Keratinocyte (primary cell): ENCODE measurements around the gene DST. TPM values are rescaled to one million over a fixed set of nuclear protein-coding genes. Genes with fewer than 3 reads are reported as not detected.

ENCODE experiments used
- DNase-seq: peaks from one replicate; pipeline ENCODE4 v3.0.0-alpha.2; 2011; ENCODE audit warnings: low read depth, missing footprints, low spot score
- FAIRE-seq: peaks from 2 replicates; lab custom pipeline; 2011; peaks lifted over from hg19 to GRCh38; lab: Jason Lieb, UNC
- H2AFZ ChIP-seq: 2 replicates; pipeline ENCODE4 v1.6.0; 2012; ENCODE audit warnings: low read length, control low read depth, inconsistent platforms; ENCODE audit not compliant: control insufficient read depth
- H3K27ac ChIP-seq: 2 replicates; pipeline ENCODE4 v1.5.1; 2011; ENCODE audit warnings: low read length; ENCODE audit not compliant: control insufficient read depth, insufficient read depth
- H3K27me3 ChIP-seq: 3 replicates; pipeline ENCODE4 v1.6.0; 2011; ENCODE audit warnings: low read length; ENCODE audit not compliant: control insufficient read depth, insufficient read depth; ENCODE audit errors: extremely low read depth
- H3K36me3 ChIP-seq, 2 experiments: 2 replicates in 1 of 2; 3 replicates in 1 of 2; pipeline ENCODE4 v1.5.1; 2011; ENCODE audit warnings: low read length in 2 of 2, mild to moderate bottlenecking in 1 of 2; ENCODE audit not compliant: control insufficient read depth in 2 of 2, insufficient read depth in 2 of 2; ENCODE audit errors: extremely low read depth in 1 of 2
- H3K4me1 ChIP-seq: 3 replicates; pipeline ENCODE4 v1.5.1; 2011; ENCODE audit warnings: low read length; ENCODE audit not compliant: control insufficient read depth, insufficient read depth; ENCODE audit errors: extremely low read depth
- H3K4me2 ChIP-seq: 3 replicates; pipeline ENCODE4 v1.6.0; 2011; ENCODE audit warnings: low read depth, low read length; ENCODE audit not compliant: control insufficient read depth, insufficient read depth; ENCODE audit errors: extremely low read depth
- H3K4me3 ChIP-seq, 3 experiments: fragments of 200-600 bp in 1 of 3; sonication (generic) in 1 of 3; 2 replicates in 2 of 3; 3 replicates in 1 of 3; pipeline ENCODE4 v1.5.1; 2011 to 2016; ENCODE audit warnings: low read length in 3 of 3, mild to moderate bottlenecking in 3 of 3, control low read depth in 2 of 3, inconsistent platforms in 1 of 3, low read depth in 1 of 3, mixed read lengths in 1 of 3, mixed run types in 1 of 3, moderate library complexity in 1 of 3; ENCODE audit not compliant: control insufficient read depth in 2 of 3, insufficient read depth in 2 of 3; ENCODE audit errors: extremely low read depth in 1 of 3
- H3K79me2 ChIP-seq: 2 replicates; pipeline ENCODE4 v1.6.0; 2012; ENCODE audit warnings: low read length; ENCODE audit not compliant: control insufficient read depth, insufficient read depth
- H3K9ac ChIP-seq: 3 replicates; pipeline ENCODE4 v1.6.0; 2011; ENCODE audit warnings: low read length; ENCODE audit not compliant: control insufficient read depth, insufficient read depth; ENCODE audit errors: extremely low read depth
- H3K9me1 ChIP-seq: 3 replicates; pipeline ENCODE4 v1.6.0; 2011; ENCODE audit warnings: low read length; ENCODE audit not compliant: control insufficient read depth, insufficient read depth; ENCODE audit errors: extremely low read depth
- H3K9me3 ChIP-seq: 2 replicates; pipeline ENCODE4 v1.5.1; 2012; ENCODE audit warnings: low read depth, low read length; ENCODE audit not compliant: control insufficient read depth
- H4K20me1 ChIP-seq: 3 replicates; pipeline ENCODE4 v1.6.0; 2011; ENCODE audit warnings: low read length; ENCODE audit not compliant: control insufficient read depth, insufficient read depth; ENCODE audit errors: extremely low read depth
- CTCF ChIP-seq, 3 experiments: IDR thresholded peaks in 1 of 3; conservative IDR thresholded peaks in 1 of 3; optimal IDR thresholded peaks in 1 of 3; 2 replicates in 2 of 3; 3 replicates in 1 of 3; pipeline versions ENCODE3 to v1.5.1; 2011; ENCODE audit warnings: low read length in 3 of 3, mild to moderate bottlenecking in 3 of 3, moderate library complexity in 2 of 3, control low read depth in 1 of 3, inconsistent platforms in 1 of 3; ENCODE audit not compliant: insufficient read depth in 2 of 3; ENCODE audit errors: extremely low read depth in 1 of 3
- EZH2 ChIP-seq: IDR thresholded peaks from one replicate; pipeline ENCODE4 v1.6.1; 2012; ENCODE audit warnings: inconsistent platforms, mild to moderate bottlenecking, low read length, moderate library complexity
- dilution Hi-C: fragments of 300-500 bp; cut with MboI; formaldehyde crosslinking; loops from one replicate; pipeline ENCODE4 v1.7.0; 2020; ENCODE audit warnings: low sequenced_read_pairs; ENCODE audit not compliant: extremely low pct_ligation_motif_present
- polyA plus RNA-seq, 5 experiments: library from polyadenylated mRNA; depleted of rRNA in 3 of 5; stranded (reverse) in 3 of 5; stranded (forward) in 1 of 5; unstranded in 1 of 5; fragments of >200 nt; gene quantifications; 1 replicate in 1 of 5; 2 replicates in 3 of 5; 3 replicates in 1 of 5; pipeline versions ENCODE4 v1.2.1 to v1.2.3, GENCODE V29; 2011 to 2012; ENCODE audit warnings: missing spikeins in 2 of 5, low read depth in 1 of 5, low replicate concordance in 1 of 5

The DST gene
- polyA plus RNA-seq, 1 donor (not counting 4 experiments of a cell fraction or from before 2014, with no cell fraction given), result 455 TPM

- H3K9me1 ChIP-seq, result no peaks in the 10 kb centered on the region
- H3K36me3 ChIP-seq, result no peaks in the 10 kb centered on the region
- DNase-seq, result no peak
- no peak overlapping the region for H2AFZ ChIP-seq
- dilution Hi-C loops, result no loop called here
- H3K4me3 ChIP-seq, result no peak overlapping the region
- no peak overlapping the region for H3K4me2 ChIP-seq
- no peaks in the 10 kb centered on the region for H3K79me2 ChIP-seq
- H3K9ac ChIP-seq, result no peak overlapping the region
- TF ChIP-seq CTCF (optimal IDR thresholded peaks at IDR 0.05 in 1 of 3, IDR thresholded peaks at IDR 0.05 in 1 of 3, conservative IDR thresholded peaks at IDR 0.05 in 1 of 3; ENCODE audit: extremely low read depth in 1 of 3, insufficient read depth in 2 of 3, low read length in 3 of 3) (no peak), EZH2 (no peak)
- no peaks in the 10 kb centered on the region for H3K9me3 ChIP-seq
- no peaks in the 10 kb centered on the region for H3K27me3 ChIP-seq
- H3K27ac ChIP-seq, result no peak overlapping the region
- peaks cover 2% of the 10 kb centered on the region for H3K4me1 ChIP-seq
- H4K20me1 ChIP-seq, result no peaks in the 10 kb centered on the region
- no peak for FAIRE-seq
Measured at GRCh38 chr6:56430629-56431600, 211.8 kb downstream of the DST start.

- Histone ChIP-seq H3K4me2 (no peak overlapping the region), H3K36me3 (no peaks in the 10 kb centered on the region), H3K27ac (no peak overlapping the region), H3K9ac (no peak overlapping the region), H4K20me1 (no peaks in the 10 kb centered on the region), H3K27me3 (no peaks in the 10 kb centered on the region), H3K79me2 (no peaks in the 10 kb centered on the region), H3K4me1 (no peaks in the 10 kb centered on the region), H2AFZ (no peak overlapping the region), H3K4me3 (no peak overlapping the region), H3K9me3 (no peaks in the 10 kb centered on the region), H3K9me1 (no peaks in the 10 kb centered on the region)
- FAIRE-seq (no peak), DNase-seq (no peak)
- dilution Hi-C loops, result no loop called here
- TF ChIP-seq EZH2 (no peak), CTCF (optimal IDR thresholded peaks at IDR 0.05 in 1 of 3, IDR thresholded peaks at IDR 0.05 in 1 of 3, conservative IDR thresholded peaks at IDR 0.05 in 1 of 3; ENCODE audit: extremely low read depth in 1 of 3, insufficient read depth in 2 of 3, low read length in 3 of 3) (no peak)
Measured at GRCh38 chr6:56424542-56425083, 218.1 kb downstream of the DST start.
